Measurements from ENCODE around the gene UGGT2.

The UGGT2 gene

DNA sequence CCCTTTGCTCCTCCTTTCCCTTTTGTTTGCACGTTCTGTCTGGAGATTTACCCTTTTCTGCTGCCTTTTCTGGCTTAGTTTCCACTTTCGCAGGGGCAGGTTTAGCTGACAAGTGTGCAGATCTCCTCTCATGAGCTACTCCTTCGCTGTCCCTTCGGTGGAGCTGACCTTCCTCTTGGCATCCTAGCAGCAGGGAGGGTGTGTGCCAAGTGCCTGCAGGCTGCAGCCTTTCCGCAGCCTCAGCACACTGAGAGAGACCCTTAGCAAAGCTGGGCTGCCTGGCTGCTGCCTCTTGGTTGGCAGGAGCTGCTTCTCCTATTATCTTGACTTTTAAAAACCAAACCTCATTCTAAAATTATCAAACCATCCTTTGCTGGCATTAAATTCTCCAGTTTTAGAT lies 243.8 kb downstream of the UGGT2 start:
- CTCF ChIA-PET: interaction anchor here (1.0 kb wide), 1 partner anchor 10 kb away, joined by 3 read pairs; no protein-coding TSS in a partner anchor
- DNase-seq (ENCODE audit: low spot score): no peak
- TF ChIP-seq, protein P1, sequence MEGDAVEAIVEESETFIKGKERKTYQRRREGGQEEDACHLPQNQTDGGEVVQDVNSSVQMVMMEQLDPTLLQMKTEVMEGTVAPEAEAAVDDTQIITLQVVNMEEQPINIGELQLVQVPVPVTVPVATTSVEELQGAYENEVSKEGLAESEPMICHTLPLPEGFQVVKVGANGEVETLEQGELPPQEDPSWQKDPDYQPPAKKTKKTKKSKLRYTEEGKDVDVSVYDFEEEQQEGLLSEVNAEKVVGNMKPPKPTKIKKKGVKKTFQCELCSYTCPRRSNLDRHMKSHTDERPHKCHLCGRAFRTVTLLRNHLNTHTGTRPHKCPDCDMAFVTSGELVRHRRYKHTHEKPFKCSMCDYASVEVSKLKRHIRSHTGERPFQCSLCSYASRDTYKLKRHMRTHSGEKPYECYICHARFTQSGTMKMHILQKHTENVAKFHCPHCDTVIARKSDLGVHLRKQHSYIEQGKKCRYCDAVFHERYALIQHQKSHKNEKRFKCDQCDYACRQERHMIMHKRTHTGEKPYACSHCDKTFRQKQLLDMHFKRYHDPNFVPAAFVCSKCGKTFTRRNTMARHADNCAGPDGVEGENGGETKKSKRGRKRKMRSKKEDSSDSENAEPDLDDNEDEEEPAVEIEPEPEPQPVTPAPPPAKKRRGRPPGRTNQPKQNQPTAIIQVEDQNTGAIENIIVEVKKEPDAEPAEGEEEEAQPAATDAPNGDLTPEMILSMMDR (conservative IDR thresholded peaks at IDR 0.05; ENCODE audit: low read depth): no peak
- no peak overlapping the region for H3K27ac ChIP-seq
- POLR2A ChIA-PET (ENCODE audit: low non-redundant PET): no interaction called here

DNA sequence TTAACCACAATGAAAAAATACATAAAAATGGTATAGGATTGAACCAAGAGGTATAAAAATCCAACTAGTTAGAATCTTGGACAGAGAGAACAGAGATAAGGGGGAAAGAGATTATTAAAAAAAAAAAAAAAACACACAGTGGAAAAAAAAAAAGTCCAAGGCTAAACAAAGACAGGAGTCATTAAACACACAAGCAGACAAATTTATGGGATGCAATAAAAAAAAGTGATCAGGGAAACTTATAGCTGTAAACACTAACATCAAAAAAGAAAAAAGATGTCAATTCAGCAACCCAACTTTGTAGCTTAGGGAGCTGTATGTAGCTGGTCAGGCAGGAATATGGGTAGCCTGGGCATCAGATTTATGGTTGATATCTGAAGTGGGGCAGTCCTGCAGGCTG lies 247.3 kb downstream of the UGGT2 start:
- CTCF ChIA-PET: interaction anchor here (0.6 kb wide), 1 partner anchor 511 kb away, joined by 3 read pairs; no protein-coding TSS in a partner anchor
- POLR2A ChIA-PET (ENCODE audit: low non-redundant PET): no interaction called here
- no peak overlapping the region for H3K27ac ChIP-seq
- TF ChIP-seq, protein P1 (conservative IDR thresholded peaks at IDR 0.05; ENCODE audit: low read depth): no peak
- DNase-seq (ENCODE audit: low spot score): no peak

DNA sequence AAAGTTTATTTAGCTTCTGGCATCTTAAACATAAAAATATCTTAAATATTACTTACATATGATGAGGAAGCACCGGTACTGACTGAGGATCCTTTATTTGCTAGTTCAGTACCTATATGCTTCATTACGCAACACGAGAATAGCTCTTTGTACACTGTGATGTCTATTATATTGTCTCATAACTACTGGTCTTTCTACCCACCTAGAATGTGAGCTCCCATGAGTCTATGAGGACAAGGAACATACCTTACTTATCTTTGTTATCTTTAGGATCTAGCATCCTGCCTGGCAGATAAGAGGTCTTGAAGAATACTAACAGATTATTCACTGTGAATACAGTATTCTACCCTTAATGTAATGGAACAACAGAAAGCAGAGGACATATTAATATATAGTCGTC lies 251.4 kb downstream of the UGGT2 start:
- TF ChIP-seq, protein P1 (conservative IDR thresholded peaks at IDR 0.05; ENCODE audit: low read depth): no peak
- H3K27ac ChIP-seq: no peak overlapping the region
- no peak for DNase-seq (ENCODE audit: low spot score)
- POLR2A ChIA-PET (ENCODE audit: low non-redundant PET): no interaction called here
- CTCF ChIA-PET: interaction anchor here (0.6 kb wide), 2 partner anchors 79 to 1098 kb away, joined by 3 to 4 read pairs; no protein-coding TSS in a partner anchor

DNA sequence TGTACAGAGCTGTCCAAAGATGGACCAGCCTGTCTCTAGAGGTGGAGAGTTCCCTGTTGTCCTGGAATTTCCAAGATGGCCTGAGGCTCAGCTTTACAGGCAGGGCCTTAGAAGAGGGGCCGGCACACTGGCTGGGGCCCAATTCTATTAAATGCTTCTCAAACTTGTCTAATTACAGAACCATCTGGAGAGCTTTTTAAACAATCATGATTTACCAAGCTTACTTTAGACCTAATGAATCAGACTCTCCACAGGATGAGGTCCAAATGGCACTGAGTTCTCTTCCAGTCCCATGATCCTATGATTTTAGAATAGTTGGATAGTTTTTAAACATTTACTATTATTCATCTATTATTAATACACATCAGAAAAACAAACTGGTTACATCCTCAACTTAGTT lies 252.8 kb downstream of the UGGT2 start:
- POLR2A ChIA-PET (ENCODE audit: low non-redundant PET): no interaction called here
- no peak overlapping the region for H3K27ac ChIP-seq

DNA sequence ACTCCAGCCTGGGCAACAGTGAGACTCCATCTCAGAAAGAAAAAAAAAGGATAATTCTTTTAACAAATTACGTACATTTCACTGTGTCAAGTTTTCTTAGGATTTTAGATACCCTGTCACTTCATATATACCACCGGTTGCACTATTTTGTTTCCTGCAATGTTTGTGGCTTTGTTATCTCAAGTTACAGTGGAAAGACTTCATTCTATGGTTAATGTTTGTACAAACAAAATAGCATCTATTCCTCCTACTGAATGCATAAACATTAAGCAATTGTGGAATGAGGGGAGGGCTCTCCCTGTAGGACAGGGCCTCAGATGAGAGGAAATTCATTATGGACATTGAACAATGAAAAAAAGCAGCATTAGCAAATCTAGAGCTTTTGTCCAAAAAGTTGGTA lies 256.2 kb downstream of the UGGT2 start:
- CTCF ChIA-PET: interaction anchor here (0.6 kb wide), 1 partner anchor 139 kb away, joined by 4 read pairs; no protein-coding TSS in a partner anchor
- POLR2A ChIA-PET (ENCODE audit: low non-redundant PET): no interaction called here
- TF ChIP-seq, protein P1 (conservative IDR thresholded peaks at IDR 0.05; ENCODE audit: low read depth): no peak
- H3K27ac ChIP-seq: no peak overlapping the region
- no peak for DNase-seq (ENCODE audit: low spot score)

More for the DNA sequence above, 252.8 kb downstream of the UGGT2 start:
- no peak for DNase-seq (ENCODE audit: low spot score)
- CTCF ChIA-PET: interaction anchor here (0.6 to 1.2 kb wide), 2 partner anchors 24 to 33 kb away, joined by 3 read pairs; no protein-coding TSS in a partner anchor
- TF ChIP-seq, protein P1 (conservative IDR thresholded peaks at IDR 0.05; ENCODE audit: low read depth): no peak

DNA sequence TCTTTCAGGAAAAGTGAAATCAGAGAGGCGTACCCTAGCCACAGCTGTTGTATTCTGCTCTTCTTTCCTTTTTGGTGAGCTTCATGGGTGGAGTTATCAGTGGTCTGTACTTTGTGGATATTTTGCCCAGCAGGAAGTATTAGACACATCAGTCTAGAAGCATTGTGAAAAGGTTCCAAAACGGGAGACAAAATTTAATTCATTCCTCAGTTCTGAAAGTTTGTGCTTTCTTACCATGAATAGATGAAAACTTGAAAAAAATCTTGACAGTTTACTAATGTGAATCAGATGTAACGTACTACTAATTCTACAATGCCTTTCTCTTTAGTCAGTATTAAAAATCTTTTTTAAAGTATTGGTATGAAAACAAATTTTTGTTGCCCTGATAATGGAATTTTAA lies 259.4 kb downstream of the UGGT2 start:
- TF ChIP-seq, protein P1 (conservative IDR thresholded peaks at IDR 0.05; ENCODE audit: low read depth): no peak
- CTCF ChIA-PET: no interaction called here
- DNase-seq (ENCODE audit: low spot score): no peak
- POLR2A ChIA-PET (ENCODE audit: low non-redundant PET): no interaction called here
- H3K27ac ChIP-seq: no peak overlapping the region
